GM12874 (cell line): ENCODE data around the gene MED23.

Experiments used
- TF ChIP-seq, protein P1 (sequence below): IDR thresholded peaks from 2 replicates; pipeline ENCODE4 v1.5.1; 2011; ENCODE audit warnings: low read depth, mild to moderate bottlenecking, control low read depth, low read length, moderate library complexity; ENCODE audit not compliant: insufficient read depth

Gene MED23

DNA sequence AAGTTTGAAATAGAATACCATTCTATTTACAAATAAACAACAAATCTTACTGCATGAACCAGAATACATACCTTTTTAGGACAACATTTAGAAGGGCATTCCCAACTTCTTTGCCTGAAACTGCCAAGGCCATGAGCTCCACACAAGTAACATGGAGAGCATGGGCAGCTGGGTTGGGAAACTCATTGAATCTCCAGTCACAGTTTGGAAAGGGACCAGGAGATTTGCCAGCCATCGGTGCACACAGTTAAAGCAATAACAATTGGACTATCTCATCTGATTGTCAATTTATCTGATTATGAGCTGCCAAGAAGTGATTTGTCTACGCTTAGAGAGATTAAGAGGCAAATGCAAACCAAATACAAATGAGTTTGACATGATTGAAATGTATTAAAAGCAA is 35.1 kb downstream of the MED23 start:
- TF ChIP-seq, protein P1, sequence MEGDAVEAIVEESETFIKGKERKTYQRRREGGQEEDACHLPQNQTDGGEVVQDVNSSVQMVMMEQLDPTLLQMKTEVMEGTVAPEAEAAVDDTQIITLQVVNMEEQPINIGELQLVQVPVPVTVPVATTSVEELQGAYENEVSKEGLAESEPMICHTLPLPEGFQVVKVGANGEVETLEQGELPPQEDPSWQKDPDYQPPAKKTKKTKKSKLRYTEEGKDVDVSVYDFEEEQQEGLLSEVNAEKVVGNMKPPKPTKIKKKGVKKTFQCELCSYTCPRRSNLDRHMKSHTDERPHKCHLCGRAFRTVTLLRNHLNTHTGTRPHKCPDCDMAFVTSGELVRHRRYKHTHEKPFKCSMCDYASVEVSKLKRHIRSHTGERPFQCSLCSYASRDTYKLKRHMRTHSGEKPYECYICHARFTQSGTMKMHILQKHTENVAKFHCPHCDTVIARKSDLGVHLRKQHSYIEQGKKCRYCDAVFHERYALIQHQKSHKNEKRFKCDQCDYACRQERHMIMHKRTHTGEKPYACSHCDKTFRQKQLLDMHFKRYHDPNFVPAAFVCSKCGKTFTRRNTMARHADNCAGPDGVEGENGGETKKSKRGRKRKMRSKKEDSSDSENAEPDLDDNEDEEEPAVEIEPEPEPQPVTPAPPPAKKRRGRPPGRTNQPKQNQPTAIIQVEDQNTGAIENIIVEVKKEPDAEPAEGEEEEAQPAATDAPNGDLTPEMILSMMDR, result no peak

DNA sequence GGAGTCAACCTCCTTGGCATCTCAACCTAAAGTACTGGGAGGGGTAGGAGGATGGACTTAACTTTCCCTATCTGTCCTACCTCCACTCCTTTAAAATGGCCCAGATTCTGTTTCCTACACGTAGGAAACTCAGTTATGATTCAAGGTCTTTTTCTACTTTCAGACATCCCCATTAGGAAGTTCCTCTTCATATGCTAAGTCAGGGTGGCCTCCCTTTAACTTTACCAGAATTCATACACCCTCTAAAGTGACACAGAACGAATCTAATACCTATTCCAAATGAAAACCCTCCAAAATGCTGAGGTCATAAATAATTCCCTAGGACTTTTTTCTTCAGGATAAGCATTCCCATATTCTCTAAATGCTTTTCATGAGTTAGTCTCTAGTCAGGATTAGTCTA is 39.4 kb downstream of the MED23 start:
- TF ChIP-seq, protein P1, result no peak

DNA sequence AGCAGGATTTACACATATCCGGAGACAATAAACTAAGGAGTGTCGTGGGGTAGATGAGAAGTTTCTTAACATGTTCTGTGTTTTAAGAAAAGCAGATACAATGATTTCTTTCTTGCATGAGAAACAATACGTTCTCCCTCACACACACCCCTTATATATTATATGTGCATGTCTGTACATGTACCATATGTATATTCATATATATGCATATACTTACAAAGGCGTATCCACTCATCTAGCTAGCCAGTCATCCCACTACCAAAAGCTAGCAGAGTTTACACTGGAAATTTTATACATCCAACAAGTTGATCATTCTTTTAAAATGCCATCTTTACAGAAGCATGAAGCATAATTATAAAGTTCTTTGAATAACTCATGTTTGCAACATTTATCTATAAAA is 40.1 kb downstream of the MED23 start:
- TF ChIP-seq, protein P1, result no peak

DNA sequence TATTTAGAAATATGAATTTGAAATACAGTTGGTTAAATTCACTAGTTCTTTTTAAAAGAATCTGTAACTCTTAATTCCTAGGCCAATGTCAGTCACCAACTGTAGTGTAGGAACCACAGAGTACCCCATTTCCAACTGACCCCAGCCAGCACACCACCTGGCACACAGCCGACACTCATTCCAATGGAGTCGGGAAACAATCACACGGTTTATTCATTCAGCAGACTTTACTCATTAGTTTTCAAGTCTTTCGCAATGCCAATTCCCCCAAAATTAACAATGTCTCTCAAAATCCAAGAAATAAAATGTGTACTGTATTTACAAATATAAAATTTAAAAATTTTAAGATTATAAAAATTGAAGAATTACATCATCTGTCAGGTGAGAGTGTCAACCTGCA is 41.5 kb downstream of the MED23 start:
- TF ChIP-seq, protein P1, result no peak

DNA sequence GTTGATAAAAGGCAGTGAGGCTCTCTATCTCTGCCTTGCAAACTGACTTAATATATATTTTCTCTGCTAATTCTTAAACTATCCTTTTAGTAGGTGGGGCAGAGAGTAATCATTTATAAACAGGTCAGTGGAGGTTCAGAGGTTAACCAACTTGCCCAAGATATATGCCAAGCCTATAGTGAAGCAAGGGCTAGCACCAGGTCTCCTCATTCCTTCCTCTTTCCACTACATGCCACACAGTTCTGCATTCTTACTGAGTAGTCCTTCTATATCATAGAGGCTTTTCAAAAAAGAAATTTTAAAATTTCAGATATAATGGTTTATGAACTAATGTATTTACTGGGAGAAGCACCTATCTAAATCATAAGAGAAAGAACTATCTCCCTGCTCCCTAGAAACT is 46.5 kb downstream of the MED23 start:
- TF ChIP-seq, protein P1, result no peak

DNA sequence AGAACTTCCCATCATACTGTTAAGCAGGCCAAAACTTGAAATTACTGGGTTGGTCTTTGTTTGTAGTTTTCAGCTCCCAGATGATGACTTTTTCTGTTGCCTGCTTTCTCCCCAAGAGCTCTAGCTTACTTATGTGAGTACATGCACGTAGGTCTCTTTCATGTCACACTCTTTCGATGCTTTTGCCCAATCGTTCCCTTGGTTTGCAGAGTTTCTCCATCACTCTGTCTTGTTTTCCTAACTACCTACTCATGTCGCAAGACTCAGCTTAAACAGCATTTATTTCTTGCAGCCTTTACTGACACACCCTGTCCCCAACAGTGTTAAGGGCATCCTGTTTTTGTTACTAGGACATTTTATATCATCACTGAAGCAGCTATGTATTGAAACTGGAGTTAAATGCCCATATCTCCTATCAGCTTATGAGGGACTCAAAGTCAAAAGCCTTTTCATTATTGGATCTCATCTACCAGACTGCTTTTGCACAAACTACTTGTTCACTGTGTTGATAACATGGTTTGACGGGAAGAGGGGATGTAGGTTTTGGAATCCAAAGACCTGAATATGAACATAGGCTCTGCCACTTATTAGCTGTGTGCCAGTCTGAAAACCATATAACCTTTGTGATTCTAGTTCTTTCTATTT is 52.1 kb downstream of the MED23 start:
- TF ChIP-seq, protein P1, result no peak

DNA sequence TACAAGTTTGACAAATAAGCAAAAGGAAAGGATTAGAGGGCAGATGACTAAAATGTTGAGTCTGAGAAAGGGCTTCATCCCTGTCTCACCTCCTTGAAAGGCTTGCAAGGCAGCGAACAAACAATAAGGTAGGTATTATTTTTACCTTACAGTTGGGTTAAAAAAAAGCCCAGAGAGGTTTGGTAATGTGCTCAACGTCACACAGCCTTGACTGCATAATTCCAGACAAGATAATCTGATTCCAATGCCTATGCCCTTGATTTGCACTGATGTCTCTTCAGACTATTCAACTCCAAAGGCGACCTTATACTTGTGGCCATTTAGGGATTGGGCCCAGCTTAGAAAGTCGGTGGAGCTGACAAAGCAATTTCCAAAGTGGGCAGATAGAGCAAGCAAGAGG is 53.4 kb downstream of the MED23 start:
- TF ChIP-seq, protein P1, result no peak

DNA sequence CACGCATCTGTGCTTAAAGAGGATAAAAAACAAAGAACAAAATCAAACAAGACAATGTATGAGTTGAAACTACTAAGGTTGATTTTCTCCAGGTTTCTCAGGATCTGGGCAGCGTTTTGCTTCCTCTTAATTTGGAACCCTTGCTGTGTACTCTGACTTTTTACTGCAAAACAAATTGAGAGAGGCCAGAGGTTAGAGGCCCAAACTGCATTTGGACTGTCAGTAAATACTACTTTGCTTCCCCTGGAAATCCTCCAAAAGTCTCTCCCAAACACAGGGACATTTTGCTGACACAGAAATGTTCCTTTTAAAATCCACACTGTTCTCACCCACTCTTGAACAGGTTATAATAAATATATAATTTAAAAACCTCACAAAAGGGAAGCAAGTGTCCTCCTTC is 53.9 kb downstream of the MED23 start:
- TF ChIP-seq, protein P1, result no peak
